Measurements from ENCODE around the gene CGNL1.

The CGNL1 gene

GRCh38 chr15:57354436-57355123 is 21.7 kb upstream of the CGNL1 start:
- DNase-seq, result no peak

- no peak for DNase-seq
Observed at GRCh38 chr15:57355259-57355658, 21.0 kb upstream of the CGNL1 start.

GRCh38 chr15:57356178-57356577 is 20.1 kb upstream of the CGNL1 start:
- DNase-seq, result no peak

GRCh38 chr15:57356636-57357035 is 19.7 kb upstream of the CGNL1 start:
- no peak for DNase-seq

- DNase-seq, result no peak
Observed at GRCh38 chr15:57357799-57358198, 18.5 kb upstream of the CGNL1 start.

GRCh38 chr15:57358571-57358970 is 17.7 kb upstream of the CGNL1 start:
- DNase-seq, result no peak

GRCh38 chr15:57363661-57364060 is 12.6 kb upstream of the CGNL1 start:
- DNase-seq, result no peak

GRCh38 chr15:57364282-57365007 is 11.9 kb upstream of the CGNL1 start:
- DNase-seq, result no peak

GRCh38 chr15:57367556-57367955 is 8.7 kb upstream of the CGNL1 start:
- DNase-seq, result no peak

GRCh38 chr15:57370929-57371328 is 5.4 kb upstream of the CGNL1 start:
- no peak for DNase-seq

GRCh38 chr15:57373251-57373881 is 2.9 kb upstream of the CGNL1 start:
- DNase-seq, result no peak

- no peak for DNase-seq
Observed at GRCh38 chr15:57373882-57374276, 2.4 kb upstream of the CGNL1 start.

- no peak for DNase-seq
Observed at GRCh38 chr15:57376696-57377477, 582 bp downstream of the CGNL1 start.

GRCh38 chr15:57377478-57377847 is 1.2 kb downstream of the CGNL1 start:
- DNase-seq, result no peak

- DNase-seq, result no peak
Observed at GRCh38 chr15:57379487-57379886, 3.2 kb downstream of the CGNL1 start.

GRCh38 chr15:57380854-57381253 is 4.5 kb downstream of the CGNL1 start:
- no peak for DNase-seq

GRCh38 chr15:57382215-57382614 is 5.9 kb downstream of the CGNL1 start:
- DNase-seq, result no peak

GRCh38 chr15:57382969-57383368 is 6.7 kb downstream of the CGNL1 start:
- no peak for DNase-seq

- no peak for DNase-seq
Observed at GRCh38 chr15:57384024-57384423, 7.7 kb downstream of the CGNL1 start.

- no peak for DNase-seq
Observed at GRCh38 chr15:57384816-57385215, 8.5 kb downstream of the CGNL1 start.

- no peak for DNase-seq
Observed at GRCh38 chr15:57385923-57386390, 9.7 kb downstream of the CGNL1 start.

GRCh38 chr15:57386976-57387375 is 10.7 kb downstream of the CGNL1 start:
- DNase-seq, result no peak

- DNase-seq, result no peak
Observed at GRCh38 chr15:57387564-57388076, 11.3 kb downstream of the CGNL1 start.

Measured in SHP77 treated with DMSO at 0.1 percent for 48 hours (cell line).